Activated CD4-positive, CD25-positive, alpha-beta regulatory T cell treated with anti-CD3 and anti-CD28 coated beads, Interleukin-2, amount 50 U/mL, for 72 hours (primary cell): ENCODE data around the gene PRTN3.
"Not testable (repeated sequence)": the region's sequence is repeated elsewhere in the genome, so short reads cannot be mapped to it uniquely, and the experiment has no call there.

Experiments
- DNase-seq: peaks from one replicate; pipeline ENCODE4 v3.0.0; 2021

The PRTN3 gene

GRCh38 chr19:868458-869244 is 27.9 kb downstream of the PRTN3 start:
- no peak for DNase-seq

GRCh38 chr19:869245-870177 is 28.7 kb downstream of the PRTN3 start:
- DNase-seq: no peak

GRCh38 chr19:870314-870713 is 29.5 kb downstream of the PRTN3 start:
- DNase-seq: no peak

- DNase-seq: no peak
Measured at GRCh38 chr19:870963-871401, 30.2 kb downstream of the PRTN3 start.

- DNase-seq: no peak
Measured at GRCh38 chr19:871446-872265, 30.9 kb downstream of the PRTN3 start.

- DNase-seq: peak; percentile 76
Measured at GRCh38 chr19:872266-872951, 31.6 kb downstream of the PRTN3 start.

- DNase-seq: peak; percentile 57
Measured at GRCh38 chr19:873084-873483, 32.3 kb downstream of the PRTN3 start.

- DNase-seq: no peak
Measured at GRCh38 chr19:873561-874041, 32.8 kb downstream of the PRTN3 start.

- no peak for DNase-seq
Measured at GRCh38 chr19:875265-875879, 34.6 kb downstream of the PRTN3 start.

GRCh38 chr19:876089-876488 is 35.3 kb downstream of the PRTN3 start:
- DNase-seq: no peak

- no peak for DNase-seq
Measured at GRCh38 chr19:876780-877314, 36.0 kb downstream of the PRTN3 start.

GRCh38 chr19:877992-878660 is 37.3 kb downstream of the PRTN3 start:
- not testable (repeated sequence) for DNase-seq

- not testable (repeated sequence) for DNase-seq
Measured at GRCh38 chr19:878751-879561, 38.2 kb downstream of the PRTN3 start.

GRCh38 chr19:879711-880438 is 39.1 kb downstream of the PRTN3 start:
- no peak for DNase-seq

- DNase-seq: no peak
Measured at GRCh38 chr19:881385-882071, 40.7 kb downstream of the PRTN3 start.

GRCh38 chr19:882871-883497 is 42.2 kb downstream of the PRTN3 start:
- no peak for DNase-seq

- no peak for DNase-seq
Measured at GRCh38 chr19:883661-884211, 42.9 kb downstream of the PRTN3 start.
